ENCODE data around the gene CAMLG. TPM values are rescaled to one million over a fixed set of nuclear protein-coding genes. Genes with fewer than 3 reads are reported as not detected.

The CAMLG gene
- total RNA-seq, 1 donor from 2014 or later = 48.8 TPM

GRCh38 chr5:134787692-134788091 lies 49.3 kb downstream of the CAMLG start:
- Mint-ChIP-seq H3K36me3 (peaks cover 58% of the 10 kb centered on the region), H3K27ac (no peak overlapping the region), H3K4me3 (no peak overlapping the region), H3K27me3 (ENCODE audit: low read depth) (no peaks in the 10 kb centered on the region), H3K9me3 (no peaks in the 10 kb centered on the region), H3K4me1 (no peaks in the 10 kb centered on the region)
- no peak for DNase-seq (ENCODE audit: low spot score in 2 of 2, unreplicated experiment in 2 of 2)
- no peak for TF ChIP-seq CTCF (IDR thresholded peaks at IDR 0.05; ENCODE audit: unreplicated experiment)

GRCh38 chr5:134791580-134791979 lies 53.2 kb downstream of the CAMLG start:
- TF ChIP-seq CTCF (IDR thresholded peaks at IDR 0.05; ENCODE audit: unreplicated experiment) = no peak
- H3K4me1 Mint-ChIP-seq = peaks cover 6% of the 10 kb centered on the region
- DNase-seq (ENCODE audit: low spot score in 2 of 2, unreplicated experiment in 2 of 2) = no peak
- H3K9me3 Mint-ChIP-seq = no peaks in the 10 kb centered on the region
- no peak overlapping the region for H3K4me3 Mint-ChIP-seq
- H3K27ac Mint-ChIP-seq = no peak overlapping the region
- H3K27me3 Mint-ChIP-seq (ENCODE audit: low read depth) = no peaks in the 10 kb centered on the region
- H3K36me3 Mint-ChIP-seq = peaks cover 56% of the 10 kb centered on the region

GRCh38 chr5:134792286-134792685 lies 53.9 kb downstream of the CAMLG start:
- Mint-ChIP-seq H3K36me3 (peaks cover 51% of the 10 kb centered on the region), H3K4me3 (no peak overlapping the region), H3K27me3 (ENCODE audit: low read depth) (no peaks in the 10 kb centered on the region), H3K4me1 (peaks cover 6% of the 10 kb centered on the region), H3K27ac (no peak overlapping the region), H3K9me3 (no peaks in the 10 kb centered on the region)
- DNase-seq (ENCODE audit: low spot score in 2 of 2, unreplicated experiment in 2 of 2) = no peak
- no peak for TF ChIP-seq CTCF (IDR thresholded peaks at IDR 0.05; ENCODE audit: unreplicated experiment)

- H3K27ac Mint-ChIP-seq = no peak overlapping the region
- no peak for DNase-seq (ENCODE audit: low spot score in 2 of 2, unreplicated experiment in 2 of 2)
- no peak overlapping the region for H3K4me3 Mint-ChIP-seq
- no peaks in the 10 kb centered on the region for H3K27me3 Mint-ChIP-seq (ENCODE audit: low read depth)
- H3K36me3 Mint-ChIP-seq = peaks cover 51% of the 10 kb centered on the region
- no peak for TF ChIP-seq CTCF (IDR thresholded peaks at IDR 0.05; ENCODE audit: unreplicated experiment)
- H3K9me3 Mint-ChIP-seq = no peaks in the 10 kb centered on the region
- H3K4me1 Mint-ChIP-seq = peaks cover 6% of the 10 kb centered on the region
These were observed 54.8 kb downstream of the CAMLG start for GRCh38 chr5:134793111-134793510.

- no peak overlapping the region for H3K4me3 Mint-ChIP-seq
These were observed 55.7 kb downstream of the CAMLG start for GRCh38 chr5:134794082-134794481.

More at GRCh38 chr5:134794082-134794481, 55.7 kb downstream of the CAMLG start:
- Mint-ChIP-seq H3K4me1 (peaks cover 6% of the 10 kb centered on the region), H3K27ac (peak overlapping the region; percentile 90), H3K27me3 (ENCODE audit: low read depth) (no peaks in the 10 kb centered on the region), H3K36me3 (peaks cover 55% of the 10 kb centered on the region), H3K9me3 (no peaks in the 10 kb centered on the region)
- DNase-seq (ENCODE audit: low spot score in 2 of 2, unreplicated experiment in 2 of 2) = no peak
- no peak for TF ChIP-seq CTCF (IDR thresholded peaks at IDR 0.05; ENCODE audit: unreplicated experiment)
